Measurements from ENCODE around the gene SNAP23. TPM values are rescaled to one million over a fixed set of nuclear protein-coding genes. Genes with fewer than 3 reads are reported as not detected.

The SNAP23 gene
- total and polyA plus RNA-seq, 2 of the 8 experiments (the other 6 are each of a cell fraction or from before 2014, with no cell fraction given) = 58.0 to 72.8 TPM

GRCh38 chr15:42450425-42450790 lies 45.0 kb upstream of the SNAP23 start:
- no peaks in the 10 kb centered on the region for H4K20me1 ChIP-seq (replicated peaks in 1 of 2; ENCODE audit: control insufficient read depth in 1 of 2, insufficient read depth in 2 of 2, low read length in 2 of 2)
- no peak overlapping the region for H4K5ac ChIP-seq (ENCODE audit: insufficient read length, low read depth, low read length)
- WGBS, 2 experiments (ENCODE audit: extremely low coverage in 1 of 2, insufficient coverage in 1 of 2, insufficient read length in 1 of 2, insufficient replicate concordance in 2 of 2, low coverage in 1 of 2, low lambda C conversion rate in 2 of 2, missing lambda C conversion rate in 1 of 2) = 93% methylated on average over 4 of the region's 4 CpGs; no CpG with 5 or more reads in 1 of the 2 experiments
- peaks cover 5 to 38% (median 18%) of the 10 kb centered on the region in 4 experiments; a peak in 7 of 8 replicates for H3K36me3 ChIP-seq (ENCODE audit: control insufficient read depth in 2 of 4, insufficient read depth in 4 of 4, low read length in 3 of 4)
- no peak overlapping the region for H3K27ac ChIP-seq (ENCODE audit: low read depth, low read length)
- CTCF ChIA-PET (ENCODE audit: partially characterized antibody) = no interaction called here
- no peak overlapping the region for H2BK20ac ChIP-seq (ENCODE audit: low read length)
- H3K18ac ChIP-seq (ENCODE audit: extremely low read depth, low read length) = no peak overlapping the region
- H3K79me2 ChIP-seq (ENCODE audit: control insufficient read depth in 1 of 2, insufficient read depth in 2 of 2, low read length in 2 of 2) = no peaks in the 10 kb centered on the region
- no peaks in the 10 kb centered on the region for H3K27me3 ChIP-seq (replicated peaks in 1 of 4; ENCODE audit: control insufficient read depth in 3 of 4, extremely low read depth in 1 of 4, insufficient read depth in 3 of 4, low read length in 3 of 4)
- no peak overlapping the region for H2BK5ac ChIP-seq (ENCODE audit: low read depth, low read length)
- no peaks in the 10 kb centered on the region for H3K23me2 ChIP-seq (ENCODE audit: low read depth, low read length)
- no peak overlapping the region for H2AK5ac ChIP-seq (ENCODE audit: low read depth, low read length)
- H2BK12ac ChIP-seq (ENCODE audit: low read depth, low read length) = no peak overlapping the region
- no peak overlapping the region for H3K56ac ChIP-seq (replicated peaks; ENCODE audit: insufficient read length, low read depth, low read length)
- no peak overlapping the region for H2AFZ ChIP-seq (ENCODE audit: low read length)
- no peak overlapping the region for H2BK15ac ChIP-seq (ENCODE audit: low read length)
- DNase-seq (ENCODE audit: low read depth in 1 of 2, low spot score in 2 of 2) = no peak
- no peak overlapping the region for H3K4ac ChIP-seq (replicated peaks; ENCODE audit: insufficient read length, low read depth, low read length)
- H3K9me3 ChIP-seq (ENCODE audit: insufficient read depth in 2 of 2, low read depth in 1 of 2, low read length in 1 of 2) = no peaks in the 10 kb centered on the region
- H3K23ac ChIP-seq (ENCODE audit: insufficient read length) = no peak overlapping the region
- no peak overlapping the region for H3K9ac ChIP-seq (replicated peaks in 1 of 4; ENCODE audit: extremely low read depth in 1 of 4, low read depth in 3 of 4, low read length in 3 of 4)
- no peak overlapping the region for H2BK120ac ChIP-seq (replicated peaks; ENCODE audit: low read depth, low read length)
- no peak overlapping the region for H3K14ac ChIP-seq (ENCODE audit: insufficient read length)
- no peak overlapping the region for H4K8ac ChIP-seq (ENCODE audit: extremely low read depth, insufficient read depth, low read length)
- no peak overlapping the region for H3K4me3 ChIP-seq (ENCODE audit: extremely low read depth in 1 of 4, insufficient read depth in 2 of 4, low read depth in 3 of 4, low read length in 4 of 4)
- no peaks in the 10 kb centered on the region for H3K4me1 ChIP-seq (replicated peaks in 1 of 4; ENCODE audit: control insufficient read depth in 3 of 4, insufficient read depth in 4 of 4, low read length in 3 of 4)
- FAIRE-seq = no peak
- H4K91ac ChIP-seq (replicated peaks; ENCODE audit: insufficient read length, low read length) = no peak overlapping the region
- no peaks in the 10 kb centered on the region for H3K79me1 ChIP-seq (ENCODE audit: low read depth, low read length)
- POLR2A ChIA-PET (ENCODE audit: partially characterized antibody) = no interaction called here
- no peak for TF ChIP-seq RXRA (IDR thresholded peaks at IDR 0.05; ENCODE audit: insufficient read depth, low read depth, low read length)
- no peak for TF ChIP-seq CHD1 (IDR thresholded peaks at IDR 0.05; ENCODE audit: low read depth, low read length)
- TF ChIP-seq MAX (IDR thresholded peaks at IDR 0.05) = no peak
- no peak for TF ChIP-seq HDAC6 (IDR thresholded peaks at IDR 0.05; ENCODE audit: low read depth, low read length)
- TF ChIP-seq HDAC2 (IDR thresholded peaks at IDR 0.05; ENCODE audit: borderline replicate concordance in 1 of 2, low read depth in 2 of 2, low read length in 2 of 2) = no peak
- no peak overlapping the region for H3K4me2 ChIP-seq (ENCODE audit: insufficient read depth in 1 of 2, low read depth in 2 of 2, low read length in 2 of 2)

All from H1 (cell line).